Esophagus muscularis mucosa (tissue), 4 donors: ENCODE data around the gene GRAMD2A.

Source experiments
- EP300 ChIP-seq: sonication (generic); formaldehyde crosslinking; IDR thresholded peaks from one replicate; pipeline ENCODE4 v1.6.1; 2017; ENCODE audit warnings: antibody characterized with exemption
- POLR2AphosphoS5 ChIP-seq, 2 donors: sonication (generic); formaldehyde crosslinking; IDR thresholded peaks; one replicate each; pipeline ENCODE4 v1.6.1; 2017; ENCODE audit warnings: antibody characterized with exemption in 2 of 2
- TF ChIP-seq, protein P1 (sequence below), 3 experiments: fragments of 200-600 bp in 2 of 3; fragments of 450-650 bp in 1 of 3; sonication (generic) in 2 of 3; IDR thresholded peaks; one replicate each; pipeline ENCODE4 v1.5.1; 2017 to 2019; ENCODE audit warnings: antibody characterized with exemption in 3 of 3, mild to moderate bottlenecking in 2 of 3, moderate library complexity in 1 of 3

DNA sequence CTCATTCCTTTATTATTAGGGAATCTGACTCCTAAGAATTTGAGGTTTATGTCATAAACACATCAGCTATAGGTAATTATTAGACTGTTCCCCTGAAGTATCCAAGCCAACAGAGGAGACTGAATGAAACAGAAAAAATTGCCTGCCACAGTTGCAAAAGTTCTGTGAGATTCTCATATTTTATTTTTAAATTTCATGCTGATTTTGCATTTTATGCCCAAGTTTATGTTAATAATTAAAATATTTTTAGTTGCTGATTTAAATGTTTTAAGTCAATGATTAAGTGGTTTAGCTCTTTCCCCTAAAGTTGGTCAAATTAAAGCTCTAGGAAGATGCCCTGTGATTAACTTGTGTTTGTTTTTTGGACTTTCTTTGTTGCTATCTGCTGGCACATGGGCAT, 69.2 kb downstream of the GRAMD2A start:
- TF ChIP-seq EP300 (no peak), POLR2AphosphoS5 (IDR thresholded peaks at IDR 0.05) (no peak)
- TF ChIP-seq, protein P1, sequence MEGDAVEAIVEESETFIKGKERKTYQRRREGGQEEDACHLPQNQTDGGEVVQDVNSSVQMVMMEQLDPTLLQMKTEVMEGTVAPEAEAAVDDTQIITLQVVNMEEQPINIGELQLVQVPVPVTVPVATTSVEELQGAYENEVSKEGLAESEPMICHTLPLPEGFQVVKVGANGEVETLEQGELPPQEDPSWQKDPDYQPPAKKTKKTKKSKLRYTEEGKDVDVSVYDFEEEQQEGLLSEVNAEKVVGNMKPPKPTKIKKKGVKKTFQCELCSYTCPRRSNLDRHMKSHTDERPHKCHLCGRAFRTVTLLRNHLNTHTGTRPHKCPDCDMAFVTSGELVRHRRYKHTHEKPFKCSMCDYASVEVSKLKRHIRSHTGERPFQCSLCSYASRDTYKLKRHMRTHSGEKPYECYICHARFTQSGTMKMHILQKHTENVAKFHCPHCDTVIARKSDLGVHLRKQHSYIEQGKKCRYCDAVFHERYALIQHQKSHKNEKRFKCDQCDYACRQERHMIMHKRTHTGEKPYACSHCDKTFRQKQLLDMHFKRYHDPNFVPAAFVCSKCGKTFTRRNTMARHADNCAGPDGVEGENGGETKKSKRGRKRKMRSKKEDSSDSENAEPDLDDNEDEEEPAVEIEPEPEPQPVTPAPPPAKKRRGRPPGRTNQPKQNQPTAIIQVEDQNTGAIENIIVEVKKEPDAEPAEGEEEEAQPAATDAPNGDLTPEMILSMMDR (IDR thresholded peaks at IDR 0.05), result no peak
